Hematopoietic multipotent progenitor cell treated with erythropoietin and hydrocortisone succinate and interleukin-3 and kit ligand, for 15 days (in vitro differentiated cells): ENCODE data around the gene MOSMO.
A peak's percentile ranks its signal among the peaks of the same experiment; 100 is the strongest.

Experiments used
- DNase-seq: peaks from one replicate; pipeline ENCODE4 v3.0.0-alpha.2; 2015; ENCODE audit warnings: low spot score

Gene MOSMO

GRCh38 chr16:22050963-22051362 lies 43.1 kb downstream of the MOSMO start:
- no peak for DNase-seq

GRCh38 chr16:22052980-22053379 lies 45.1 kb downstream of the MOSMO start:
- DNase-seq = peak; percentile 44

GRCh38 chr16:22053921-22054341 lies 46.0 kb downstream of the MOSMO start:
- DNase-seq = peak; percentile 13

- DNase-seq = peak; percentile 28
These were observed 47.1 kb downstream of the MOSMO start for GRCh38 chr16:22054847-22055590.

- peak; percentile 37 for DNase-seq
These were observed 48.0 kb downstream of the MOSMO start for GRCh38 chr16:22055881-22056280.

- no peak for DNase-seq
These were observed 56.1 kb downstream of the MOSMO start for GRCh38 chr16:22063888-22064467.

- no peak for DNase-seq
These were observed 57.3 kb downstream of the MOSMO start for GRCh38 chr16:22065252-22065651.

GRCh38 chr16:22070361-22071330 lies 62.7 kb downstream of the MOSMO start:
- DNase-seq = no peak

GRCh38 chr16:22071331-22071910 lies 63.5 kb downstream of the MOSMO start:
- no peak for DNase-seq

- DNase-seq = no peak
These were observed 65.4 kb downstream of the MOSMO start for GRCh38 chr16:22073350-22073749.

GRCh38 chr16:22075043-22075757 lies 67.3 kb downstream of the MOSMO start:
- DNase-seq = no peak

GRCh38 chr16:22075776-22076175 lies 67.9 kb downstream of the MOSMO start:
- no peak for DNase-seq

GRCh38 chr16:22077700-22078313 lies 69.9 kb downstream of the MOSMO start:
- peak; percentile 69 for DNase-seq

GRCh38 chr16:22078656-22079055 lies 70.7 kb downstream of the MOSMO start:
- DNase-seq = no peak

GRCh38 chr16:22081050-22081449 lies 73.1 kb downstream of the MOSMO start:
- no peak for DNase-seq

GRCh38 chr16:22086440-22086839 lies 78.5 kb downstream of the MOSMO start:
- no peak for DNase-seq

GRCh38 chr16:22088642-22089041 lies 80.7 kb downstream of the MOSMO start:
- DNase-seq = no peak

- DNase-seq = no peak
These were observed 82.0 kb downstream of the MOSMO start for GRCh38 chr16:22089910-22090309.

- no peak for DNase-seq
These were observed 83.8 kb downstream of the MOSMO start for GRCh38 chr16:22091721-22092120.

- DNase-seq = no peak
These were observed 84.4 kb downstream of the MOSMO start, which contains the start of gene VWA3A for GRCh38 chr16:22092143-22092933. VWA3A (plus strand) TSS chr16:22092541; CDS start chr16:22092638, 97 bp downstream.
